ENCODE results near the gene TLCD3B.

GRCh38 chr16:30070490-30070889, 39.4 kb upstream of the TLCD3B start:
- TF ChIP-seq CTCF (IDR thresholded peaks at IDR 0.05; ENCODE audit: insufficient read depth, low read length) (no peak), POLR2AphosphoS5 (IDR thresholded peaks at IDR 0.05; ENCODE audit: low read depth) (peak; percentile 41), GABPA (IDR thresholded peaks at IDR 0.05; ENCODE audit: low read depth) (no peak)

Measured in HL-60 (cell line).